B cell (primary cell): ENCODE measurements around the gene RFX2. TPM values are rescaled to one million over a fixed set of nuclear protein-coding genes. Genes with fewer than 3 reads are reported as not detected.

Source experiments
- ATAC-seq: fragments of 200-7000 bp; cut with Tn5 transposase; one replicate; pipeline ENCODE4 v1.10.0; 2021; ENCODE audit warnings: low read depth, mild to moderate bottlenecking, moderate number of reproducible peaks, moderate library complexity
- CTCF ChIA-PET: fragments of 350-600 bp; sonication (Branson Sonifier 250); formaldehyde crosslinking; loops from one replicate; lab custom pipeline; 2021; ENCODE audit warnings: antibody characterized with exemption, inconsistent platforms; lab: Charles Lee
- POLR2A ChIA-PET: fragments of 350-600 bp; sonication (Branson Sonifier 250); formaldehyde crosslinking; loops from one replicate; lab custom pipeline; 2021; ENCODE audit warnings: antibody characterized with exemption; lab: Charles Lee
- DNase-seq: peaks from one replicate; pipeline ENCODE4 v3.0.0; 2013
- H2AFZ ChIP-seq: 2 replicates; pipeline ENCODE4 v1.6.1; 2012; ENCODE audit warnings: mild to moderate bottlenecking, low read depth, low read length; ENCODE audit not compliant: insufficient read depth, poor library complexity, severe bottlenecking
- H3K27ac ChIP-seq, 2 donors: 1 replicate in 1 of 2; 2 replicates in 1 of 2; pipeline ENCODE4 v1.5.1; 2012 to 2013; ENCODE audit warnings: low read length in 2 of 2, mild to moderate bottlenecking in 2 of 2, moderate library complexity in 1 of 2
- H3K27me3 ChIP-seq, 4 experiments: fragments of 200-600 bp in 1 of 4; sonication (generic) in 1 of 4; replicated peaks in 1 of 4; 1 replicate in 2 of 4; 2 replicates in 2 of 4; pipeline versions ENCODE4 v1.6.1 to v1.7.0; 2013 to 2016; ENCODE audit warnings: low read length in 3 of 4, mild to moderate bottlenecking in 2 of 4, mixed read lengths in 1 of 4, moderate library complexity in 1 of 4; ENCODE audit not compliant: insufficient read depth in 4 of 4, control insufficient read depth in 3 of 4; ENCODE audit errors: control extremely low read depth in 1 of 4
- H3K36me3 ChIP-seq, 2 experiments: replicated peaks in 1 of 2; 1 replicate in 1 of 2; 2 replicates in 1 of 2; pipeline versions ENCODE4 v1.6.1 to v1.7.1; 2013; ENCODE audit warnings: low read length in 1 of 2; ENCODE audit not compliant: insufficient read depth in 2 of 2, control insufficient read depth in 1 of 2; ENCODE audit errors: control extremely low read depth in 1 of 2, extremely low read depth in 1 of 2
- H3K4me1 ChIP-seq, 2 donors: fragments of 200-600 bp in 1 of 2; sonication (generic) in 1 of 2; 1 replicate in 1 of 2; 2 replicates in 1 of 2; pipeline versions ENCODE4 v1.5.1 to v1.6.1; 2013 to 2017; ENCODE audit warnings: low read length in 2 of 2; ENCODE audit not compliant: control insufficient read depth in 2 of 2, insufficient read depth in 2 of 2
- H3K4me2 ChIP-seq: replicated peaks from 2 replicates; pipeline ENCODE3; 2012; ENCODE audit warnings: mild to moderate bottlenecking, low read depth, low read length; ENCODE audit not compliant: poor library complexity, severe bottlenecking
- H3K4me3 ChIP-seq, 5 experiments: fragments of 200-600 bp in 1 of 5; sonication (generic) in 1 of 5; 1 replicate in 3 of 5; 2 replicates in 2 of 5; pipeline versions ENCODE4 v1.5.1 to v1.7.0; 2011 to 2016; ENCODE audit warnings: low read length in 4 of 5, mild to moderate bottlenecking in 4 of 5, low read depth in 2 of 5, control low read depth in 1 of 5, moderate library complexity in 1 of 5; ENCODE audit not compliant: insufficient read depth in 1 of 5; ENCODE audit errors: control extremely low read depth in 1 of 5, extremely low read depth in 1 of 5
- H3K79me2 ChIP-seq: fragments of 200-600 bp; sonication (generic); one replicate; pipeline ENCODE4 v1.6.0; 2016; ENCODE audit warnings: low read length; ENCODE audit not compliant: control insufficient read depth, insufficient read depth
- H3K9ac ChIP-seq: fragments of 200-600 bp; sonication (generic); 2 replicates; pipeline ENCODE4 v1.6.1; 2017; ENCODE audit warnings: mild to moderate bottlenecking, low read length, moderate library complexity
- H3K9me3 ChIP-seq, 3 donors: one replicate each; pipeline versions ENCODE4 v1.6.1 to v1.7.1; 2013; ENCODE audit warnings: low read length in 2 of 3; ENCODE audit not compliant: control insufficient read depth in 2 of 3, insufficient read depth in 1 of 3; ENCODE audit errors: control extremely low read depth in 1 of 3
- H4K20me1 ChIP-seq: 2 replicates; pipeline ENCODE4 v1.6.0; 2012; ENCODE audit warnings: mild to moderate bottlenecking, low read length; ENCODE audit not compliant: insufficient read depth, control insufficient read depth, poor library complexity, severe bottlenecking
- H3K27ac Mint-ChIP-seq: one replicate; pipeline ENCODE4 v1.8.0; 2021; ENCODE audit warnings: mixed read lengths
- H3K27me3 Mint-ChIP-seq: one replicate; pipeline ENCODE4 v1.8.0; 2021; ENCODE audit warnings: mixed read lengths
- H3K4me1 Mint-ChIP-seq: one replicate; pipeline ENCODE4 v1.8.0; 2021; ENCODE audit warnings: mixed read lengths
- H3K4me3 Mint-ChIP-seq: one replicate; pipeline ENCODE4 v1.8.0; 2021; ENCODE audit warnings: mixed read lengths
- H3K9me3 Mint-ChIP-seq: one replicate; pipeline ENCODE4 v1.8.0; 2022; ENCODE audit warnings: mixed read lengths; ENCODE audit not compliant: insufficient read depth
- CTCF ChIP-seq: fragments of 200-600 bp; IDR thresholded peaks from one replicate; pipeline ENCODE4 v1.8.0; 2022; ENCODE audit warnings: antibody characterized with exemption, mild to moderate bottlenecking
- EZH2 ChIP-seq: IDR thresholded peaks from 2 replicates; pipeline ENCODE4 v1.6.1; 2012; ENCODE audit warnings: borderline replicate concordance, low read depth, mild to moderate bottlenecking, moderate library complexity, low read length; ENCODE audit not compliant: insufficient read depth, poor library complexity, severe bottlenecking
- WGBS: methylation state at CpG from one replicate; pipeline ENCODE4 v1.1.5; 2013; ENCODE audit warnings: missing lambda C conversion rate; ENCODE audit not compliant: insufficient coverage; 5-methylcytosine and 5-hydroxymethylcytosine counted together
- intact Hi-C: fragments of 100-400 bp; cut with micrococcal nuclease; formaldehyde crosslinking; loops from one replicate; pipeline ENCODE4 v1.10.0; 2022
- polyA plus RNA-seq: library from polyadenylated mRNA; depleted of rRNA; stranded (reverse); fragments of >200 nt; gene quantifications from 2 replicates; pipeline ENCODE4 v1.2.3, GENCODE V29; 2012
- total RNA-seq, 2 donors: library from RNA; stranded (reverse); fragments of 120-200 nt in 1 of 2; gene quantifications; 1 replicate in 1 of 2; 2 replicates in 1 of 2; pipeline versions ENCODE4 v1.2.3 to v1.2.4, GENCODE V29; 2013 to 2022

Gene RFX2
- total and polyA plus RNA-seq, 2 donors (not counting 1 experiment from before 2014, with no cell fraction given), result 7.1 to 8.6 TPM

DNA sequence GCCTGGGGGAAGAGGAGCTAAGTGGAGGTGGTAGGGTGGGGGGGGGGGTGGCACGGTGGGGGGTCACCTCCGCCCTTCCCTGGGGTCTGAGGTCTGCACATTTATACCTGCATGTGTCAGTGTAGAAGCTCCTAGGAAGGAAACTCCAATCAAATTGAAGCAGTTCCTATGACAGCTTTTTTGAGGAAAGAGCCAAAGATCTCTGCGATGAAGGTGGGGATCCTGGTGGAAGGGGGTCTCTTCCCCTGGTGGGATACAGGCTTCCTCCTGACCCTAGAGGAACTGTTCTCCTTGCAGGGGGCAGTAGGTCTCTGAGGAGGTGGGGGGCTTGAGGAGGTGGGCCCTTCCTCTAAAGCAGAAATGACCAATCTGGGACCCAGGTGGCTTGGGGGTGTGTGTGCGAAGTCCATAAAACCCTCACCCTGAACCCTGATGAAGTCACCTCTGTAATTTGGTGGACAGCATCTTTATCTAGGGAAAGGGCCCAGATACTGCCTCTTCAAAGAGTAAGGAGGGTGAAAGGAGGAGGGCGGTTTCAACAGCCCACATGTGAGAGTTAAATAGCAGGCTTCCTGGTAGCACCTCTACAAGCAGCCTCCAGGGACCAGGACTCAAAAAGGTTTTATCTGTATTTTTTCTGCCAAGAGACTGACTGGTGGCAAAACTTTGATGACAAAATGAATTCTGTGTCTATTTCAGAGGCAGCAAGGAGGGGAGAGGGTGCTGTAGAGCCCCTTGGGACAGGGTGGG is 145.3 kb downstream of the RFX2 start:
- no CpG with 5 or more reads among the region's 5 CpGs for WGBS
- H3K27ac Mint-ChIP-seq, result no peak overlapping the region
- CTCF ChIA-PET, result interaction anchor here (6.4 kb wide), 1 partner anchor 22 kb away, joined by 51 read pairs; no protein-coding TSS in a partner anchor

More for the DNA sequence above, 145.3 kb downstream of the RFX2 start:
- Histone ChIP-seq H3K9me3 (no peaks in the 10 kb centered on the region), H2AFZ (no peak overlapping the region), H3K9ac (no peak overlapping the region), H3K36me3 (peaks cover 0 to 11% of the 10 kb centered on the region in 2 experiments), H3K27ac (no peak overlapping the region), H4K20me1 (peaks cover 95% of the 10 kb centered on the region), H3K4me1 (peaks cover 31 to 49% of the 10 kb centered on the region in 2 donors), H3K4me2 (no peak overlapping the region), H3K4me3 (no peak overlapping the region), H3K27me3 (no peaks in the 10 kb centered on the region), H3K79me2 (peaks cover 100% of the 10 kb centered on the region)
- Mint-ChIP-seq H3K9me3 (no peaks in the 10 kb centered on the region), H3K4me1 (peaks cover 85% of the 10 kb centered on the region), H3K27me3 (no peaks in the 10 kb centered on the region), H3K4me3 (no peak overlapping the region)
- intact Hi-C loops, result loop anchor here (5.0 kb wide), 1 partner anchor 57 kb away; no protein-coding TSS in a partner anchor
- ATAC-seq (no peak), DNase-seq (no peak)
- no peak for TF ChIP-seq CTCF
- no peak for TF ChIP-seq EZH2
- POLR2A ChIA-PET, result no interaction called here
